ENCODE data around the gene SEC24C.

DNA sequence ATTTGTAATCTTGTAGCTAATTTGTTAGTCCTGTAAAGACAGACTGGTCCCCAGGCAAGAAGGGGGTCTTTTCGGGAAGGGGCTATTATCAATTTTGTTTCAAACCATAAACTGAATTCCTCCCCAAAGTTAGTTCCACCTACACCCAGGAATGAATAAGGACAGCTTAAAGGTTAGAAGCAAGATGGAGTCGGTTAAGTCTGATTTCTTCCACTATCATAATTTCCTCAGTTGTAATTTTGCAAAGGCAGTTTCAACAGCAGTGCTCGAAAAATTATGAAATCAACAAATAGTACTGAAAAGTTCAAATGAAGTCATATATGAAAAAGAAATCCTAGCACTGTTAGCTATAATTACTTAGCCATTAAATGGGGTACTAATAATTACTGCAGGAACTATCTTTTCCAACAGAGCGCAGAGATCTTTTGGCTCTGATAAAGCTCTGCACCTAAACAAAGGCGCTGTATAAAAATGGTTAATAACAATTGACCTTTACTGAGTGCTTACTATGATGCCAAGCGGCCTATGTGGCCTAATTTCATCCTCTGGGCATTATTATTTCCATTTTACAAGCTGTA, 756 bp upstream of the SEC24C start:
- TF ChIP-seq, protein P1, sequence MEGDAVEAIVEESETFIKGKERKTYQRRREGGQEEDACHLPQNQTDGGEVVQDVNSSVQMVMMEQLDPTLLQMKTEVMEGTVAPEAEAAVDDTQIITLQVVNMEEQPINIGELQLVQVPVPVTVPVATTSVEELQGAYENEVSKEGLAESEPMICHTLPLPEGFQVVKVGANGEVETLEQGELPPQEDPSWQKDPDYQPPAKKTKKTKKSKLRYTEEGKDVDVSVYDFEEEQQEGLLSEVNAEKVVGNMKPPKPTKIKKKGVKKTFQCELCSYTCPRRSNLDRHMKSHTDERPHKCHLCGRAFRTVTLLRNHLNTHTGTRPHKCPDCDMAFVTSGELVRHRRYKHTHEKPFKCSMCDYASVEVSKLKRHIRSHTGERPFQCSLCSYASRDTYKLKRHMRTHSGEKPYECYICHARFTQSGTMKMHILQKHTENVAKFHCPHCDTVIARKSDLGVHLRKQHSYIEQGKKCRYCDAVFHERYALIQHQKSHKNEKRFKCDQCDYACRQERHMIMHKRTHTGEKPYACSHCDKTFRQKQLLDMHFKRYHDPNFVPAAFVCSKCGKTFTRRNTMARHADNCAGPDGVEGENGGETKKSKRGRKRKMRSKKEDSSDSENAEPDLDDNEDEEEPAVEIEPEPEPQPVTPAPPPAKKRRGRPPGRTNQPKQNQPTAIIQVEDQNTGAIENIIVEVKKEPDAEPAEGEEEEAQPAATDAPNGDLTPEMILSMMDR (IDR thresholded peaks at IDR 0.05): no peak
- TF ChIP-seq POLR2AphosphoS5 (IDR thresholded peaks at IDR 0.05; ENCODE audit: low read depth, low read length): no peak
- TF ChIP-seq CHD2 (IDR thresholded peaks at IDR 0.05; ENCODE audit: low read length, partially characterized antibody): no peak
- TF ChIP-seq YY1 (IDR thresholded peaks at IDR 0.05; ENCODE audit: low read depth): no peak
- TF ChIP-seq SIN3A (IDR thresholded peaks at IDR 0.05; ENCODE audit: borderline replicate concordance, low read depth, low read length): no peak
- no peak for TF ChIP-seq EP300 (IDR thresholded peaks at IDR 0.05; ENCODE audit: borderline replicate concordance in 1 of 2, low read depth in 1 of 2, low read length in 1 of 2)
- TF ChIP-seq, protein P2, sequence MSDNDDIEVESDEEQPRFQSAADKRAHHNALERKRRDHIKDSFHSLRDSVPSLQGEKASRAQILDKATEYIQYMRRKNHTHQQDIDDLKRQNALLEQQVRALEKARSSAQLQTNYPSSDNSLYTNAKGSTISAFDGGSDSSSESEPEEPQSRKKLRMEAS (IDR thresholded peaks at IDR 0.05; ENCODE audit: low read depth): no peak
- no peak for TF ChIP-seq MEF2A (IDR thresholded peaks at IDR 0.05; ENCODE audit: borderline replicate concordance, low read depth)
- TF ChIP-seq RAD21 (IDR thresholded peaks at IDR 0.05; ENCODE audit: low read length): no peak
- no peak for TF ChIP-seq ELF1 (IDR thresholded peaks at IDR 0.05)
- no peak for TF ChIP-seq TAF1 (IDR thresholded peaks at IDR 0.05; ENCODE audit: borderline replicate concordance, low read depth, low read length)
- no peak for TF ChIP-seq RFX5 (IDR thresholded peaks at IDR 0.05; ENCODE audit: low read length)
- TF ChIP-seq, protein P3, sequence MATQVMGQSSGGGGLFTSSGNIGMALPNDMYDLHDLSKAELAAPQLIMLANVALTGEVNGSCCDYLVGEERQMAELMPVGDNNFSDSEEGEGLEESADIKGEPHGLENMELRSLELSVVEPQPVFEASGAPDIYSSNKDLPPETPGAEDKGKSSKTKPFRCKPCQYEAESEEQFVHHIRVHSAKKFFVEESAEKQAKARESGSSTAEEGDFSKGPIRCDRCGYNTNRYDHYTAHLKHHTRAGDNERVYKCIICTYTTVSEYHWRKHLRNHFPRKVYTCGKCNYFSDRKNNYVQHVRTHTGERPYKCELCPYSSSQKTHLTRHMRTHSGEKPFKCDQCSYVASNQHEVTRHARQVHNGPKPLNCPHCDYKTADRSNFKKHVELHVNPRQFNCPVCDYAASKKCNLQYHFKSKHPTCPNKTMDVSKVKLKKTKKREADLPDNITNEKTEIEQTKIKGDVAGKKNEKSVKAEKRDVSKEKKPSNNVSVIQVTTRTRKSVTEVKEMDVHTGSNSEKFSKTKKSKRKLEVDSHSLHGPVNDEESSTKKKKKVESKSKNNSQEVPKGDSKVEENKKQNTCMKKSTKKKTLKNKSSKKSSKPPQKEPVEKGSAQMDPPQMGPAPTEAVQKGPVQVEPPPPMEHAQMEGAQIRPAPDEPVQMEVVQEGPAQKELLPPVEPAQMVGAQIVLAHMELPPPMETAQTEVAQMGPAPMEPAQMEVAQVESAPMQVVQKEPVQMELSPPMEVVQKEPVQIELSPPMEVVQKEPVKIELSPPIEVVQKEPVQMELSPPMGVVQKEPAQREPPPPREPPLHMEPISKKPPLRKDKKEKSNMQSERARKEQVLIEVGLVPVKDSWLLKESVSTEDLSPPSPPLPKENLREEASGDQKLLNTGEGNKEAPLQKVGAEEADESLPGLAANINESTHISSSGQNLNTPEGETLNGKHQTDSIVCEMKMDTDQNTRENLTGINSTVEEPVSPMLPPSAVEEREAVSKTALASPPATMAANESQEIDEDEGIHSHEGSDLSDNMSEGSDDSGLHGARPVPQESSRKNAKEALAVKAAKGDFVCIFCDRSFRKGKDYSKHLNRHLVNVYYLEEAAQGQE (IDR thresholded peaks at IDR 0.05; ENCODE audit: low read depth, low read length): no peak
- no peak for TF ChIP-seq NFIC (IDR thresholded peaks at IDR 0.05; ENCODE audit: borderline replicate concordance)
